Peyer's patch (tissue), 4 donors: ENCODE measurements around the gene ARHGEF16. TPM values are rescaled to one million over a fixed set of nuclear protein-coding genes. Genes with fewer than 3 reads are reported as not detected.

Source experiments
- DNase-seq, 3 donors: peaks; one replicate each; pipeline ENCODE4 v3.0.0-alpha.2; 2017 to 2019
- H3K27ac ChIP-seq, 4 donors: fragments of 200-600 bp; sonication (generic); one replicate each; pipeline ENCODE4 v1.5.1; 2016 to 2019
- H3K27me3 ChIP-seq, 2 donors: fragments of 200-600 bp; sonication (generic); one replicate each; pipeline ENCODE4 v1.5.1; 2019
- H3K36me3 ChIP-seq, 3 donors: fragments of 200-600 bp; sonication (generic); one replicate each; pipeline ENCODE4 v1.5.1; 2016 to 2019
- H3K4me1 ChIP-seq, 4 donors: fragments of 200-600 bp; sonication (generic); one replicate each; pipeline ENCODE4 v1.5.1; 2016 to 2019
- H3K4me3 ChIP-seq, 4 donors: fragments of 200-600 bp; sonication (generic); 1 replicate in 3 of 4; 2 replicates in 1 of 4; pipeline ENCODE4 v1.5.1; 2016 to 2019; ENCODE audit warnings: mild to moderate bottlenecking in 1 of 4
- H3K9me3 ChIP-seq, 4 donors: fragments of 200-600 bp; sonication (generic); one replicate each; pipeline ENCODE4 v1.5.1; 2016 to 2019; ENCODE audit warnings: mild to moderate bottlenecking in 1 of 4
- CTCF ChIP-seq, 6 experiments: fragments of 450-650 bp in 4 of 6; fragments of 200-600 bp in 2 of 6; sonication (generic) in 1 of 6; IDR thresholded peaks; one replicate each; pipeline ENCODE4 v1.5.1; 2017 to 2019; ENCODE audit warnings: antibody characterized with exemption in 6 of 6, mild to moderate bottlenecking in 3 of 6, moderate library complexity in 1 of 6
- POLR2A ChIP-seq, 2 donors: fragments of 450-650 bp; IDR thresholded peaks; one replicate each; pipeline ENCODE4 v1.5.1; 2017; ENCODE audit warnings: antibody characterized with exemption in 2 of 2, mild to moderate bottlenecking in 2 of 2, moderate library complexity in 2 of 2
- total RNA-seq, 4 donors: library from RNA; depleted of rRNA; stranded (reverse); fragments of >200 nt; gene quantifications; one replicate each; pipeline ENCODE4 v1.1.0, GENCODE V29; 2016

Gene ARHGEF16
- total RNA-seq, 4 donors from 2014 or later, result 43.7 to 225 (median 182) TPM

DNA sequence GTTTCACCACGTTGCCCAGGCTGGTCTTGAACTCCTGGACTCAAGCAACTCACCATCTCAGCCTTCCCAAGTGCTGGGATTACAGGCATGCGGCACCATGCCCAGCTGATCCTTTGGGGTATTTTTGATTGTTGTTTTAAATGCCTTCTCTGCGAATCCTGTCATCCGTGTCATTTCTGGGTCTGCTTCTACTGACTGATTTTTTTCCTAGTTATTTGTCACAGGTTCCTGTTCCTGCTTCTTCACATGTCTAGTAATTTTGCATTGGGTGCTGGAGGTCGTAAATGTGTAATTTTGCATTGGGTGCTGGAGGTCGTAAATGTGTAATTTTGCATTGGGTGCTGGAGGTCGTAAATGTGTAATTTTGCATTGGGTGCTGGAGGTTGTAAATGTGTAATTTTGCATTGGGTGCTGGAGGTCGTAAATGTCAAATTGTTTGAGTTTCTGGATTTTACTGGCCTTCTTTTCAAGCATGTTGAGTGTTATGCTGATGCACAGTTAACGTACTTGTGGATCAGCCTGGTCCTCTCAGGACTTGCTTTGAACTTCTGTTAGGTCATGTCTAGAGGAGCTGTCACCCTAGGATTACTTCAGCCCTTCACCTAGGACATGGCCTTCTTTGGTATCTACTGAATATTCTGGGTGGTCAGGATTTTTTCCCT, 4.1 kb upstream of the ARHGEF16 start:
- no peak for DNase-seq
- Histone ChIP-seq H3K9me3 (no peaks in the 10 kb centered on the region), H3K27ac (no peak overlapping the region), H3K4me3 (no peak overlapping the region), H3K4me1 (peaks cover 0 to 20% (median 12%) of the 10 kb centered on the region in 4 donors), H3K36me3 (no peaks in the 10 kb centered on the region), H3K27me3 (no peaks in the 10 kb centered on the region)
- TF ChIP-seq POLR2A (IDR thresholded peaks at IDR 0.05), result no peak
- no peak for TF ChIP-seq CTCF (IDR thresholded peaks at IDR 0.05)

GRCh38 chr1:3450983-3451382, 3.5 kb upstream of the ARHGEF16 start:
- H3K9me3 ChIP-seq, result no peaks in the 10 kb centered on the region
- no peak for DNase-seq
- H3K36me3 ChIP-seq, result no peaks in the 10 kb centered on the region
- no peak overlapping the region for H3K4me3 ChIP-seq
- H3K27me3 ChIP-seq, result no peaks in the 10 kb centered on the region
- peaks cover 0 to 27% (median 12%) of the 10 kb centered on the region in 4 donors for H3K4me1 ChIP-seq
- H3K27ac ChIP-seq, result no peak overlapping the region
- no peak for TF ChIP-seq CTCF (IDR thresholded peaks at IDR 0.05)
- no peak for TF ChIP-seq POLR2A (IDR thresholded peaks at IDR 0.05)

DNA sequence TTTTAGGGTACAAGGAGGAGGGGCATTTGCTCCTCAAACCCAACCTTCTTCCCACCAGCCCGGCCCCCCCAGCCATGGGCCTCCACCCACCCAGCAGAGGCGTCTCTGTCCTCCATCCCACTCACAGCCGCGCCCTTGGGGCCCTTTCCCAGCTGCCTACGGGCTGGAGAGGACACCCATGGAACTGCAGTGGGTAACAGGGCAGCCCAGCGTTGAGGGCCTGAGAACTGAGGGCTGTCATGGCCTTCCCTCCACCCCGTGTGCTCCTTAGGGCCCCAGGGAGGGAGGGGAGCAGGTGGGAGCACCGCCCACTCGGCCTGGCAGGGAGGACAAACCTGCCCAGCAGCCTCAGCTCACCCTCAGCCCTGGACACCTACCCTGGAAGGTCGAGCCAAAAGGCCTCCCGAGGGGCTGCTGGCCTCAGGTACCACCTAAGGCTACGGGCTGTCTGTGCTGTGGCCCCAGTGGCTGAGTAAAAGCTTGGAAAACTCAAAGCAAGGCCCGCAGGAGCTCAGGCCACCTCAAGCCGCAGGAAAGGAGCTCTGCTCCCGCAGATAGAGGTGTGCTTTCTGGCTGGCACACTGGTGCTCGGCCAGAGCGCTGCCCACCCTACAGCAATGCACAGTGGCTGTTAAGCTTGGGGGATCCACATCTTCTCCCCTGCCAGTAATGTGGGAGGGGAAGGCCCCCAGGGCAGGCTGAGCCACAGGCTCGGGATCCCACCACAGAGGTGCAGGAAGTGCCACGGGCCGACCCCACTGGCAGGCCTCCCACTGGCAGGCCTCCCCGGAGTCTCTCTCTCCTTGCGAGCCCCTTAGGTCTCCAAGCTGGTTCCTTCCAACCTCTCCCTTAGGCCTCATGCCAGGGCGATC, 2.2 kb upstream of the ARHGEF16 start:
- H3K4me3 ChIP-seq, result no peak overlapping the region
- H3K4me1 ChIP-seq, result peaks cover 0 to 36% (median 12%) of the 10 kb centered on the region in 4 donors
- TF ChIP-seq POLR2A (IDR thresholded peaks at IDR 0.05), result no peak
- TF ChIP-seq CTCF (IDR thresholded peaks at IDR 0.05), result no peak
- no peaks in the 10 kb centered on the region for H3K9me3 ChIP-seq
- H3K27me3 ChIP-seq, result no peaks in the 10 kb centered on the region
- DNase-seq, result no peak
- no peak overlapping the region for H3K27ac ChIP-seq
- H3K36me3 ChIP-seq, result no peaks in the 10 kb centered on the region

GRCh38 chr1:3452866-3453175, 1.6 kb upstream of the ARHGEF16 start:
- Histone ChIP-seq H3K4me3 (no peak overlapping the region), H3K27ac (no peak overlapping the region), H3K4me1 (peaks cover 0 to 42% (median 12%) of the 10 kb centered on the region in 4 donors), H3K27me3 (no peaks in the 10 kb centered on the region), H3K9me3 (no peaks in the 10 kb centered on the region), H3K36me3 (no peaks in the 10 kb centered on the region)
- no peak for DNase-seq
- TF ChIP-seq POLR2A (IDR thresholded peaks at IDR 0.05) (no peak), CTCF (IDR thresholded peaks at IDR 0.05) (no peak)

DNA sequence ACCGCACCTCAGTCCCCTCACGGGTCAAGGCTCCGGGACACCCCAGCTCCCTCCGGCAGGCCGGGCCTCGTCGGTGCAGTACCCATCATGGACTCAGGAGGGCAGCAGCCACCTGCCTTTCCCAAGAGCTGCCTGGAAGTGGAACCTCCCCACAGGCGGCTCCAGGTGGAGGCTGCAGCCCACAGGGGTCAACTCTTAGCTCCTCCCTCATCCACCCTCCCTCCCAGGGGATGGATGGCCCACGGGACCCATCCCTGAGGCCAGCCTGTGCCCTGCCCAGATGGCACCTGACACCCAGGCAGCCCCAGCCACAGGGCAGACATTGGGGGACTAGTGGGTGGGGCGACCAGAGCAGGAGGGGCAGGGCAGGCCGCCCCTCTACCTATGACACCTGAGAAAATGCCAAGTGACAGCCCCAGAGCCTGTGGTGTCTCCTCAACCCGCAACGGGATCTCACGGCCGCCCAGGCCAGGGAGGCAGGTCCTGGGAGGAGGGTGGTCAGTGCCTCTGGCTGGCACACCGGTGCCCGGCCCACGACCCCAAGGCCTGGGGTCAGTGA, 1.2 kb upstream of the ARHGEF16 start:
- Histone ChIP-seq H3K27ac (peak overlapping the region in 2 of 4 donors; percentile 98 to 99), H3K27me3 (no peaks in the 10 kb centered on the region), H3K9me3 (no peaks in the 10 kb centered on the region), H3K4me3 (no peak overlapping the region), H3K36me3 (no peaks in the 10 kb centered on the region), H3K4me1 (peaks cover 3 to 46% (median 12%) of the 10 kb centered on the region in 4 donors)
- DNase-seq, result peak; percentile 59 to 90 (median 89)
- TF ChIP-seq POLR2A (IDR thresholded peaks at IDR 0.05) (no peak), CTCF (IDR thresholded peaks at IDR 0.05) (peak; percentile 62 to 98 (median 95))
